NK-92 (cell line): ENCODE data around the gene DGKE.

Experiments
- DNase-seq: peaks from one replicate; lab custom pipeline; 2025; ENCODE audit not compliant: unreplicated experiment; lab: John Stamatoyannopoulos, UW

DGKE gene

DNA sequence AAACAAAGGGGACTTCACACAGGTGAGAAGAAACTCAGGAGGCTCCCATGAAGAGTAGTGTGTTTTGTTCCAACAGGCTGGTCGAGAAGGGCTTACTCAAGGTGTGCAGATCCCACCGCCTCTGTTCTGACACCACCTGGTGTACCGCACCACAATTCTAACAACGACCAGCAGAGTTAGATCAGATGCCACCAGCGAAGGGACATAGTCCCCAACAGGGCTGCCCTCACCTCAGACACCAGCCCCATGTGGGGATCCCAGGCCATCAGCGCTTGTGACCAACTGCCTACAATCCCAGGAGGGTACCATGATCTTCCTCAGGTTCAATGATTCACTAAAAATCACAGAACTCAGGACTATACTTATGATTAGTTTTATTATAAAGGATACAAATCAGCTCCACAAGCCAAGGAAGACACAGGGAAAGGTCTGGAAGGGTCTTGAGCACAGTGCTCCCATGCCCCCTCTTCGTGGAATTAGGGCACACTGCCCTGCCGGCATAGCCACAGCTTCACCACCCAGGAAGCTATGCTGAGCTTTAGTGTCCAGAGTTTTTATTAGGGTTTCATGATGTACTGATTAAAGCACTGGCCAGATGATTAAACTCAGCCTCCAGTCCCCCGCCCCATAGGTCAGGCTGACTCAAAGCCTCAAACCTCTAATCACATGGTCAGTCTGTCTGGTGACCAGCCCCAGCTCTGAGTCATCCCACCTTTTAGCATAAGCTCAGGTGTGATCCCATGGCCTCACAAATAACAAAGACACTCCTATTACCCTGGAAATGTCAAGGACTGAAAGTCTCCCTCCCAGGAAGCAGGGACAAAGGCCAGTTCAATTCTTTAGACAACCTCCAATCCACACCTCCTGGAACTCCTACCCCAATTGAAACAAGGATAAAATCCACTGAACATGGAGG is 53.9 kb downstream of the DGKE start:
- no peak for DNase-seq

DNA sequence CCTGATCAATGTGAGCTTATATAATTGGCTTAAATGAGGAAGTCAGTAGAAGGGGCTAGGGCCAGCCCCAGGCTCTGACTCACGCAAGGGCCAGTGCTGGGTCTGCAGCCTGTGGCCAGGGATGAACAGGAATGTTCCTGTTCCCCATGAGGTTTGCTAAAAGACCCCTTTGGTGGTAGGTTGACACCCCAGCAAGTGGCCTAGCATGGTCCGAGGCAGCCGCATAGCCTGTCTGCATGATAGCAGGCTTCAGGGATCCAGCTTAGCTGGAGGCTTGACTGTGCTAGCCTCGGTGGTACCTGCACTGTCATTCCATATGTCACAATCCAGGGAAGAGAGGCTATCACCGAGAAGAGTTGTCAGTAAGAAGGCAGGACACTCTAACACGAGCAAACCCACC is 56.4 kb downstream of the DGKE start:
- DNase-seq, result no peak

DNA sequence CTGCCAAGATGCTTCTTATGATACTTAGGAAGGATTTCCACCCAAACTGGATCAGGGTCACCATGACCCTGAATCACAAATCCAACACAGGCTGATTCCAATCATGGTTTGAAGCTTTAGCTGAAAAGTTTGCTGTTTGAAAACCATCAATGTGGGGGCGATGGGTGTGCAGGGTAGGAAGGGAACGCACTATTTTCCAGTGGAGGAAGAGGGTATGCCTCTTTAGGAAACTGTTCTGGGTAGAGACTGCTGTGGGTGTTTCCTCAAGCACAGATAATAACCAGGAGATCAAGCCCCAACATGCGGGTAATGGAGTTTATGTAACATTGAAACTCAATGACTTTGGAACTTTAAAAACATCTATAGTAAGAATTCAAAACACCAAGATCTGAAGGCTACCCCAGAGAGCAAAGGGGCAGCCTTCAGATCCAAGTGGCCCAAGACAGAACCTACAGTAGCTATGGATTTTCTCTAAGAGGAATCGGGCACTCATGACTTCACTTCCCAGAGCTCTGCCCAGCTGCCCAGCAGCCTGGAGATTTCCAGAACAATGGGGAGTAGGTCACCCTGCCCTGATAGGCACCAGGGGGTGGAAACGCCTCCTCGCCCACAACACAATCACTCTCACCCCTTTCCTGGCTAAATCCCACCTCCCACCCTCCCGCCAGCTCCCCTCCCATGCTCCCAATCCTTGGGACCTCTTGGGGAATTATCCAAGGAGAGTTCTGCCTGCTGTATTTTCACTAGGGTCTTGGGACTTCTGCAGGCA is 57.1 kb downstream of the DGKE start:
- no peak for DNase-seq

GRCh38 chr17:56891751-56892150 is 57.8 kb downstream of the DGKE start:
- DNase-seq, result no peak

DNA sequence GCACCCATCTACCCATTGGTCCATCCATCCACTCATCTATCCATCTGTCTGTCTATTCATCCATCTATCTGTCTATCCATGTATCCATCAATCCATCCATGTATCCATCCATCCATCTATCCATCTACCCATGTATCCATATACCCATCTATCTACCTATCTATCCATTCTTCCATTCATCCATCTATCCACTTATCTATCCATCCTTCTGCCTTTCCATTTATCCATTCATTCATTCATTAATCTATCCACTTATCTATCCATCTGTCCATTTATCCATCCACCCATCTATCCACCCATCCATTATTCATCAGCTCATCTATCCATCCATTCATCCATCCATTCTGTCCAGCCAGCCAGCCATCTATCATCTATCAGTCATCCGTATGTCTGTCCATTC is 58.4 kb downstream of the DGKE start:
- no peak for DNase-seq

DNA sequence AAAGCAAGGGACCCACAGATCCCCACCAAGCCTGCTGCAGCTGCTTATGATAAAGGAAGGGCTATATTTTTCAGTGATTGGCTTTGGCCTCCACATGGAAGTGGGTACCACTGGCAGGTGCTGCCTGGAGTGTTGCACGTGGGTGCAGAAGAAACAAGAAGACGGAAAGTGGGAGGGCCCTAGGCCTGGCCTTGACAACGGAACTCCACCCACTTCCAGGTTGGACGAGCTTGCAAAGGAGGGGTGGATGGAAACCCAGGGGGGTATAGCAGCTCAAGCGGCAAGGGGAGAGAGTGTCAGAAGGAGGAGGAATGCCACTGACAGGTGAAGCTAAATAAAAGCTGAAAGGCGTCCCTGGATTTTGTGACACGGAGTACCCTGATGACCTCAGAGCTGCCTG is 59.6 kb downstream of the DGKE start:
- DNase-seq, result no peak

DNA sequence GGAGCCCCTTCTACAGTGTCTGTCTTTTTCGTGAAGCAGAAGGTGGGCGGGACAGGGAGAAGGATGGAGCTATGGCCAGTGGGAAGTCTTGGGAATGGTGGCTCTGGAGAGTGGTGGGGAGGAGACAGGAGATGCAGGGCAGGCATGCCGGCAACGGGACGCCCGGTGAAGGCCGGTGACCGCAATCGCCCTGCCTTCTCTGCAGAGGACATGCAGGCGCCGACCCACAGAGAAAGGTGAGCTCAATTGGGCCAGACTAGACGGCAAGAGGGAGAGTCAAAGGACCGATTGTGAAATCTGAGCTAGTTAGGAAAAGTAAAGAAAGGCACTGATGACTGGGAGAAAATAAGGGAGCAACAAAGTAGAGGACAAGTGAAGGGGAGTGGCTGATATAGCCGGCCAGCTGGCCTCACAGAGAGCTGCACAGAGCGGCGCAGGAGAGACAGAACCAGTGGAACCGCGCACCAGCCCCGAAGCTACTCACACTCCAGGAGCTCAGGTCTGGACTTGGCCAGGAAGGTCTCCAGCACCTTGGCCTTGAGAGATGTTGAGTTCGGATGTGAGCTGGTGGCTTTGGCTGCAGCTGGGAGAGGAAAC is 61.0 kb downstream of the DGKE start:
- DNase-seq, result no peak

DNA sequence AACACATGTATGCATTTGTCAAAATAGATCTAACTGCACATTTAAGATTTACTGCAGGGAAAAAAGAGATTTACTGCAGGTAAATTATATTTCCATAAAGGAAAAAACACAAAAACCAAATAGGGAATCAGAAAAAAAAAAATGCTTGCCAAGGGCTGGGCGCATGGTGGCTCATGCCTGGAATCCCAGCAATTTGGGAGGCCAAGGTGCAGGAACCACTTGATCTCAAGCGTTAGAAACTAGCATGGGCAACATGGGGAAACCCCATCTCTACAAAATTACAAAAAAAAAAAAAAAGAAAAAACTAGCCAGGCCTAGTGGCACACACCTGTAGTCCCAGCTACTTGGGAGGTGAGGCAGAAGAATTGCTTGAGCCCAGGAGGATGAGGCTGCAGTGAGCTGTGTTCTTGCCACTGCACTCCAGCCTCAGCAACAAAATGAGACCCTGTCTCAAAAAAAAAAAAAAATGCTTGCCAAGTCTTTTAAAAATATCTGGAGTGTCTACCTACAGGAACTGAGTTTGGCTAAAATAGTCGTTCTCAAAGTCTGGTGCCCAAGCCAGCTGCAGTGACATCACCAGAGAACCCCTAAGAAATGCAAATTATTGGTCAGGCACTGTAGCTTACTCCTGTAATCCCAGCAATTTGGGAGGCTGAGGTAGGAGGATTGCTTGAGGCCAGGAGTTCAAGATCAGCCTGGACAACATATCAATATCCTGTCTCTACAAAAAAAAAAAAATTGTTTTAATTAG is 62.4 kb downstream of the DGKE start:
- no peak for DNase-seq

GRCh38 chr17:56896968-56897359 is 63.0 kb downstream of the DGKE start:
- DNase-seq, result no peak

DNA sequence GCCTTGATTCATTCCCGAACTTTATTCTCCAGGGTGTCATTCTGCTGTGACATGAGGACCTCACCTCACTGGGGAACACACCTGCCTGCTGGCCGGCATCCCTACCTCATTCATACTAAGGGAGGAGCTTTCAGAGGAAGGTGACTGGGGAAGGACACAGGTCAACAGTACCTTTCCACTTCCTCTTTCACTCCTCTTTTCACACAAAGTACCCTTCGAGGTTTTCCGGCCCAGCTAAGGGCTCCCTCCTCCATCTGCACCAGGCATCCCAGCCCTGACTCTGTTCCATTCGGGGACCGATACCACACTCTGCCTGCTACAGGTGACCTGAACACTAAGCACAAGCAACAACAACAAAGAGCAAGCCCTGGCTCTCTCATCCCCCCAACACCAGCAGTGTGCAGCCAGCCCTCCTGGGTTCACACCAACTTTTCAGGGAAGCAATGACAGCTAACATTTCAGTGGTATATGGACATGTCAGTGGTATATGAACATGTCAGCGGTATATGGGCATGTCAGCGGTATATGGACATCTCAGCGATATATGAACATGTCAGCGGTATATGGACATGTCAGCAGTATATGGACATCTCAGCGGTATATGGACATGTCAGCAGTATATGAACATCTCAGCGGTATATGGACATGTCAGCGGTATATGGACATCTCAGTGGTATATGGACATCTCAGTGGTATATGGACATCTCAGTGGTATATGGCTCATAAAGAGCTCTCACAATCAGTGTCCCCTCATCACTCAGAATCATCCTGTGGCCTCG is 63.9 kb downstream of the DGKE start:
- no peak for DNase-seq

- no peak for DNase-seq
Observed at GRCh38 chr17:56898874-56899273, 64.9 kb downstream of the DGKE start.

DNA sequence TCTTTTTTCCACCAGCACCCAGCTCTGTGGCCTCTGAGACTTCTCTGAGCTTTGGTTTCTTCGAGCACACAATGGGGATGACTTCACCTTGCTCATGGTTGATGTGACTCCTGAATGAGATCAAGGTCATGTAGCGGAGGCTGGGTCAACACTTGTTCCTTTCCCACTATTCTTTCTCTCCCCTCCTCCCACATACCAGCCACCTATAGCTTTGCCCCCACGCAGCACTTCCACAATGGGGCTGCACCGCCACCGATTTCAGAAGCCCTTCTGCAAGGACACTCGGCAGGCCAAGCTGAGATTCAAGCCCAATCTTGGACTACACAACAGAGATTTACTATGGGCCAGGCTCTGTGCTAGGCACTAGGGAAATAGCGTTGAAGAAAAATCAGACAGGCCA is 65.5 kb downstream of the DGKE start:
- no peak for DNase-seq

GRCh38 chr17:56902348-56902747 is 68.4 kb downstream of the DGKE start:
- no peak for DNase-seq

DNA sequence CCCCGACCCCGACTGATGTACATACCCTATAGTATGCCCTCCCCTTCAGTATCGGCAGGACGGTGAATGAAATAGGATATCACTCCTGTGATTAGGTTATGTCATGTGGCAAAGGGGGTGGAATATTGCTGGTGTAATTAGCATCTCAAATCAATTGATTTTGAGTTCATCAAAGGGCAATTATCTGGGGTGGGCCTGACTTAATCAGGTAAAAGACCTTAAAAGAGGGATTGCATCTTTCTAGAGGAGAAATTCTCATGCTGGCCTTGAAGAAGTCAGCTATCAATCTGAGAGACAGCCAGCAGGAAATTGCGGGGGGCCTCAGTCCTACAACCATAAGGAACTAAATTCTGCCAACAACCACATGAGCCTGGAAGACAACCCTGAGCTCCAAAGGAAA is 69.6 kb downstream of the DGKE start:
- DNase-seq, result no peak

GRCh38 chr17:56908001-56908542 is 74.1 kb downstream of the DGKE start:
- DNase-seq, result no peak

DNA sequence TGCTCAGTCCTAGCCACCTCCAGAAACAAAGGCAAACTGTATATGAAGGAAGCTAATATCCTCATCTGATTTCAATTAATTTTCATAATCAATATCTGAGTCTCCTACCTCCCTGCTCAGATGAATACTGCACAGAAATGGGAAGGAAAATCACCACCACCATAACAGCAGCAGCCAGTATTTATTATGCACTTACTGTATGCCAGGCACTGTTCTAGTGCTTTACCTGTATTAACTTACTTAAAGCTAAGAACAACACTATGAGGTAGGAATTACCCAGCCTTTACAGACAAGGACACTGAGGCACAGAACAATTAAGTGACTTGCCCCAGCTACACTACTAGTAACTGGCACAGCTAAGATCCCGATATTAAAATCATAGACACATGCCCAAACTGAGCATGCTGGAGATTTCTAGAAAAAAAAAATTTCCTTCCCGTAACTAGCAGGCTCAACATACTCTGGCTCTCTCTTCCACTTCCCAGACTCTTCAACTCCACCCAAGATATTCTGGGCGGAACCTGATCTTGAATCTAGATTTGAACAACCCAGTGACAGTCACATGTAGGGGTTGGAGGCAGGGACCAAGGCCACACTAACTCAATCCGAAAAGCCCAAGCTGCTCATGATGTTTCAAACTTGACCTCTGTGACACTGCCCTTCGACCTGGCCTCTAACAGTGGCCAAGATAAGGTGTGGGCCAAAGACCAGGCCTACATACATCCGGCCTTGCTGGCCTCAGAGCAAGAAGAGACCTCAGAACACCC is 76.0 kb downstream of the DGKE start:
- no peak for DNase-seq

- no peak for DNase-seq
Observed at GRCh38 chr17:56910509-56911235, 76.7 kb downstream of the DGKE start.

- DNase-seq, result no peak
Observed at GRCh38 chr17:56912105-56912999, 78.4 kb downstream of the DGKE start.
